Vagina (tissue), 2 donors: Measurements from ENCODE around the gene TSPAN9. TPM values are rescaled to one million over a fixed set of nuclear protein-coding genes. Genes with fewer than 3 reads are reported as not detected.

Experiments used
- DNase-seq, 2 donors: peaks; one replicate each; pipeline ENCODE4 v3.0.0-alpha.2; 2017; ENCODE audit errors: extremely low spot score in 2 of 2
- H3K27ac ChIP-seq: fragments of 200-600 bp; sonication (generic); one replicate; pipeline ENCODE4 v1.5.1; 2019
- H3K27me3 ChIP-seq: fragments of 200-600 bp; sonication (generic); one replicate; pipeline ENCODE4 v1.5.1; 2019
- H3K36me3 ChIP-seq, 2 donors: fragments of 200-600 bp; sonication (generic); one replicate each; pipeline ENCODE4 v1.5.1; 2017 to 2019
- H3K4me1 ChIP-seq: fragments of 200-600 bp; sonication (generic); one replicate; pipeline ENCODE4 v1.5.1; 2019
- H3K4me3 ChIP-seq, 2 donors: fragments of 200-600 bp; sonication (generic); 1 replicate in 1 of 2; 2 replicates in 1 of 2; pipeline ENCODE4 v1.5.1; 2016 to 2019
- H3K9me3 ChIP-seq: fragments of 200-600 bp; sonication (generic); one replicate; pipeline ENCODE4 v1.5.1; 2019
- CTCF ChIP-seq, 3 experiments: fragments of 450-650 bp in 2 of 3; fragments of 200-600 bp in 1 of 3; sonication (generic) in 1 of 3; IDR thresholded peaks; one replicate each; pipeline ENCODE4 v1.5.1; 2017 to 2019; ENCODE audit warnings: antibody characterized with exemption in 3 of 3, mild to moderate bottlenecking in 2 of 3, moderate library complexity in 2 of 3
- POLR2A ChIP-seq, 2 donors: fragments of 450-650 bp; IDR thresholded peaks; one replicate each; pipeline ENCODE4 v1.6.1; 2017; ENCODE audit warnings: antibody characterized with exemption in 2 of 2, mild to moderate bottlenecking in 2 of 2, moderate library complexity in 2 of 2
- POLR2AphosphoS5 ChIP-seq, 2 donors: sonication (generic); formaldehyde crosslinking; IDR thresholded peaks; one replicate each; pipeline ENCODE4 v1.9.0; 2017; ENCODE audit warnings: antibody characterized with exemption in 2 of 2, mild to moderate bottlenecking in 2 of 2, low read depth in 1 of 2; ENCODE audit not compliant: insufficient read depth in 1 of 2
- intact Hi-C: fragments of 100-400 bp; cut with DNase I; formaldehyde crosslinking; loops from one replicate; pipeline ENCODE4 v1.15.1; 2023
- total RNA-seq: library from RNA; depleted of rRNA; stranded (reverse); fragments of >200 nt; gene quantifications from one replicate; pipeline ENCODE4 v1.2.3, GENCODE V29; 2016

The TSPAN9 gene
- total RNA-seq, 1 donor from 2014 or later, result 32.2 TPM

GRCh38 chr12:3326850-3327780 is 249.9 kb downstream of the TSPAN9 start:
- H3K4me1 ChIP-seq, result no peaks in the 10 kb centered on the region
- H3K27ac ChIP-seq, result no peak overlapping the region
- intact Hi-C loops, result no loop called here
- TF ChIP-seq POLR2AphosphoS5 (IDR thresholded peaks at IDR 0.05; ENCODE audit: insufficient read depth in 1 of 2, low read depth in 1 of 2) (no peak), CTCF (IDR thresholded peaks at IDR 0.05) (no peak), POLR2A (IDR thresholded peaks at IDR 0.05) (no peak)
- no peaks in the 10 kb centered on the region for H3K36me3 ChIP-seq
- no peaks in the 10 kb centered on the region for H3K27me3 ChIP-seq
- DNase-seq, result no peak
- H3K9me3 ChIP-seq, result no peaks in the 10 kb centered on the region
- H3K4me3 ChIP-seq, result no peak overlapping the region

- no peaks in the 10 kb centered on the region for H3K36me3 ChIP-seq
- H3K4me1 ChIP-seq, result no peaks in the 10 kb centered on the region
- H3K27ac ChIP-seq, result no peak overlapping the region
- H3K9me3 ChIP-seq, result no peaks in the 10 kb centered on the region
- H3K4me3 ChIP-seq, result no peak overlapping the region
- intact Hi-C loops, result no loop called here
- TF ChIP-seq POLR2A (IDR thresholded peaks at IDR 0.05) (no peak), POLR2AphosphoS5 (IDR thresholded peaks at IDR 0.05; ENCODE audit: insufficient read depth in 1 of 2, low read depth in 1 of 2) (no peak), CTCF (IDR thresholded peaks at IDR 0.05) (no peak)
- no peak for DNase-seq
- H3K27me3 ChIP-seq, result no peaks in the 10 kb centered on the region
Measured at GRCh38 chr12:3328081-3328480, 250.9 kb downstream of the TSPAN9 start.

GRCh38 chr12:3328571-3328970 is 251.4 kb downstream of the TSPAN9 start:
- H3K27ac ChIP-seq, result no peak overlapping the region
- TF ChIP-seq CTCF (IDR thresholded peaks at IDR 0.05), result no peak
- no peak for TF ChIP-seq POLR2AphosphoS5 (IDR thresholded peaks at IDR 0.05; ENCODE audit: insufficient read depth in 1 of 2, low read depth in 1 of 2)
- no peak for TF ChIP-seq POLR2A (IDR thresholded peaks at IDR 0.05)
- no peaks in the 10 kb centered on the region for H3K9me3 ChIP-seq
- DNase-seq, result no peak
- intact Hi-C loops, result no loop called here
- H3K4me1 ChIP-seq, result no peaks in the 10 kb centered on the region
- no peaks in the 10 kb centered on the region for H3K27me3 ChIP-seq
- no peak overlapping the region for H3K4me3 ChIP-seq
- H3K36me3 ChIP-seq, result no peaks in the 10 kb centered on the region

DNA sequence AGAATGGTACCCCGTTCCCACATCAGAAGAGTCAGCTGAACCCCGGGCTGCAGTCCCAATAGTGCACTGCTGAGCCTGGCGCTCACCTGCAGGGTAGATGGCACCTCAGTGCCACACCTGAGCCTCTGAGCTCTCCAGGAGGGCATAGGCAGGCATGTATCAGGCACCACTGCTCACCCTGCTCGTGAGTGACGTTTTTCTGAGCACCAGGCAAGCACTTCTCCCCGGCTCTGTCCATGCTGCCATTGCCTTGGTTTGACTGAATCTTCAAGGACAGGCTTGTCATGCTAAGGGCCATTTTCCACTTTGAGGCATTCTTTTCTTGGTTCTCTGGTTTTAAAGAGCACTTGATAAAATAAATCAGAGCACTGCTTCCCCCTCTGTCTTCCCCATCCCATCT is 252.2 kb downstream of the TSPAN9 start:
- Histone ChIP-seq H3K4me3 (no peak overlapping the region), H3K36me3 (no peaks in the 10 kb centered on the region), H3K27me3 (no peaks in the 10 kb centered on the region), H3K9me3 (no peaks in the 10 kb centered on the region), H3K27ac (no peak overlapping the region), H3K4me1 (no peaks in the 10 kb centered on the region)
- intact Hi-C loops, result no loop called here
- DNase-seq, result no peak
- no peak for TF ChIP-seq CTCF (IDR thresholded peaks at IDR 0.05)
- TF ChIP-seq POLR2A (IDR thresholded peaks at IDR 0.05), result no peak
- TF ChIP-seq POLR2AphosphoS5 (IDR thresholded peaks at IDR 0.05; ENCODE audit: insufficient read depth in 1 of 2, low read depth in 1 of 2), result no peak

GRCh38 chr12:3330976-3331510 is 253.9 kb downstream of the TSPAN9 start:
- TF ChIP-seq CTCF (IDR thresholded peaks at IDR 0.05) (no peak), POLR2A (IDR thresholded peaks at IDR 0.05) (no peak), POLR2AphosphoS5 (IDR thresholded peaks at IDR 0.05; ENCODE audit: insufficient read depth in 1 of 2, low read depth in 1 of 2) (no peak)
- DNase-seq, result no peak
- Histone ChIP-seq H3K4me3 (no peak overlapping the region), H3K9me3 (no peaks in the 10 kb centered on the region), H3K27me3 (no peaks in the 10 kb centered on the region), H3K36me3 (no peaks in the 10 kb centered on the region), H3K4me1 (no peaks in the 10 kb centered on the region), H3K27ac (no peak overlapping the region)
- intact Hi-C loops, result no loop called here
